ENCODE data around the gene RAPGEF4.

The RAPGEF4 gene

GRCh38 chr2:172937884-172938712 is 202.5 kb downstream of the RAPGEF4 start:
- DNase-seq (ENCODE audit: low spot score) = no peak

- no peak for DNase-seq (ENCODE audit: low spot score)
Measured at GRCh38 chr2:172938713-172939375, 203.2 kb downstream of the RAPGEF4 start.

DNA sequence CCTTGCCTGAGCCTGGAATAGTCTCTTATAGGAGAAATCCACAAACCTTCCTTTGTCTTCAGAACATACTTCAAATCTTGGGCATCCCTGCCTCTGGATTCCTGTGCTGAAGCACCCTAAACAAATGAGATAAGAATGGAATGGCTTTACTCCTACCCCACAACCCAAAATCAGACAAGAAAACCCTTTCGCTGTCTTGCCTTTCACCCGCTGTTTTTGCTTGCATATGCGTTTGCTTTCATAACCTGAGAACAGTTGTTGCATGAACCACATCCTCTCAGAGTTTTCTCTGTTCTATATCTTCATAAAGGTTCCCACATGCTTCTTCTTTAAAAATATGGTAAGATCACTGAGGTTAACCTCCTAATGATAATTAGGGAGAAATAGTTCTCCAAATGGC is 207.9 kb downstream of the RAPGEF4 start:
- no peak for DNase-seq (ENCODE audit: low spot score)

GRCh38 chr2:172944022-172944793 is 208.6 kb downstream of the RAPGEF4 start:
- DNase-seq (ENCODE audit: low spot score) = no peak

DNA sequence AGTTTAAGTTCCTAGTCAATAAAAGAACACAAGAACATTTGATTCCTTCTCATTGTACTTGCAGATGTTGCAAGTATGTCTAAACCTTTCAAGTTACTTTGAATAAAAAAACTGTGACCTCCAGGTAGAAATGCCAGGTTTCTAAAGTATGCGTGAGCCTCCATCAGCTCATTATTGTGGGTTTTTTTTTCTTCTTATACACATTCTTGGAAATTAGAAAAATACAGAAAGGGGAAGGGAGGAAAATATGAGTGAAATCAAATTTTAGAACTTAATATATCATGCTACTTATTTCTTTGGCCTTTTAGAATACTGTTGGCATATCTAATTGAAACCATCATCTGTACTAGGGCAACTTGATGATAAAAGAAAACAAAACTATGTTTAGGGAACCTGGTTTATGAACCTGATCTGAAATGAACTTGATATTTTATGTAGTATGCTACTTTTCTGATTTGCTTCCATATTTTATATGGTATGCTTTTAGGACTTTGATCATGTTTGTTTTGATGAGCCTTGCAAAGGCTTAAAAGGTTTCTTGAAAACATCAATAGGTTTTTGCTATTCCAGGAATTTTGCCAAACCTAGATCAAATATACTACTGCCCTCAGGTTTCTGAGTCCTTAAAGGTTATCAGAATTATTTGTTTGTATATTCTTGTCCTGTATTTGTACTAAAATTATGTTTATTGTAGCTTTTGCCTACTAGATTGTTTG is 209.3 kb downstream of the RAPGEF4 start:
- no peak for DNase-seq (ENCODE audit: low spot score)

DNA sequence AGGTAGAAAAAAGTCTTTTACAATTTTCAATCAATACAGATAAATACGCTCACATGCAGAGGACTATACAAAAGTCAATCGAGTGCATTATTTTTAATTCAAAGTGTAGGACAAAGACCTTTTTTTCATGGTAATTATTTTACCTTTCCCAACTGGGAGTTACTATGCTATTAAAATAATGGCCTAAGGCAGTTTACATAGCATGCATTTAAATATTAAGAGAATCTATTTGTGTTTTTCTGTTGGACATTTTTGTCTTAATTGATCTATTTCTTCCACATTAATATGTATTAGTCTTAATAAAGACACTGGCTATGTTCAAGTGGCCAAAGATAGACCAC is 209.8 kb downstream of the RAPGEF4 start:
- DNase-seq (ENCODE audit: low spot score) = no peak

GRCh38 chr2:172947461-172948153 is 212.0 kb downstream of the RAPGEF4 start:
- DNase-seq (ENCODE audit: low spot score) = no peak

DNA sequence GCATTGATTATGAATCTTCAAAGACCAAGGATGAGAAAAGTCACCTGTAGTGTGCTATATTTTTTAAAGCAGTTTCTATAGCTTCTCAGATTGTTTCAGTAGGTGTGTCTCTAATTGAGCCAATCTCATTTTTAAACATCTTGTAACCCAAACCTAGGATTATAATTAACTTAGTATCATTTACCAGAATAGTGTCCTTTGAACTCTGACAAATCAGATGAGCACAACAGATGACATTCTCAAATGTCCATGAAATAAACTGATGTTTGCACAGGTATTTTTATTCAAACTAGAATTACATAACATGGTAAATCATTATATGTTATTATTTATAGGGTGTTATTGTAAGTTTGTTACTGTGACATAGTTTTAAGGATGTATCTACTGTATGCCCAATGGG is 213.9 kb downstream of the RAPGEF4 start:
- DNase-seq (ENCODE audit: low spot score) = no peak

DNA sequence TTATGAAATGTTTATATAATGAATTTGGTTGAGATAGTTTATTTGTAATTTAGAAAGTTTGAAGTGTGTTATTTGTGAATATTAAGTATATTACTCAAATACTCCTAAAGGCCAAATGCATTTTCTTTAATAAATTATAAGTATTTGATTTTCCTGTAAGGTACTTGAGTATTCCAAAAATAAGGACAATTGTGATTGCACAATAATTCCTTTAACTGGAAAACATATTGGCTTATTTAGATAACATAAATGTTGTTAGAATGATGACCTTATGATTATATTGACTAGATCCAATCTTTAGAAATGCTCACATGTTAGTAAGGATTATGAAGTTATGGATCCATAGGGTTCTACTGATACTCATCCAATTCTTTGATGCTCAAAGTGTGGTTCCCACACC is 214.9 kb downstream of the RAPGEF4 start:
- DNase-seq (ENCODE audit: low spot score) = no peak

DNA sequence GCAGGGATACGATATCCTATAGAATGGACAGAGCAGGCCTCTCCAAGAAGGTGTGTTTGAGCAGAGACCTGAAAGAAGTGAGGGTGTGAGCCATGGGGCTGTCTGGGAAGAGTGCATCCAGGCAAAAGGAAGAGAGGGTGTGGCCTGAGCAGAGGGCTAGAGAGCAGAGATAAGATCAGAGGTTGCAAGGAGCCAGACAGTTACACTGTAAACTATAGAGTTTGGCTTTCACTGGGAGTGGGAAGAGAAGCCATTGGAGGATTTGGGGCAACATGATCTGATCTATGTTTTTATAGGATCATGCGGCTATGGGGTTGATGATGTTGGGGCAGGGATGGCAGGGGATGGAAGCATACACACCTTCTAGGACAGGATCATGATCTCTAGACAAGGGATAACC is 215.9 kb downstream of the RAPGEF4 start:
- no peak for DNase-seq (ENCODE audit: low spot score)

GRCh38 chr2:172953411-172953810 is 217.8 kb downstream of the RAPGEF4 start:
- DNase-seq (ENCODE audit: low spot score) = no peak

DNA sequence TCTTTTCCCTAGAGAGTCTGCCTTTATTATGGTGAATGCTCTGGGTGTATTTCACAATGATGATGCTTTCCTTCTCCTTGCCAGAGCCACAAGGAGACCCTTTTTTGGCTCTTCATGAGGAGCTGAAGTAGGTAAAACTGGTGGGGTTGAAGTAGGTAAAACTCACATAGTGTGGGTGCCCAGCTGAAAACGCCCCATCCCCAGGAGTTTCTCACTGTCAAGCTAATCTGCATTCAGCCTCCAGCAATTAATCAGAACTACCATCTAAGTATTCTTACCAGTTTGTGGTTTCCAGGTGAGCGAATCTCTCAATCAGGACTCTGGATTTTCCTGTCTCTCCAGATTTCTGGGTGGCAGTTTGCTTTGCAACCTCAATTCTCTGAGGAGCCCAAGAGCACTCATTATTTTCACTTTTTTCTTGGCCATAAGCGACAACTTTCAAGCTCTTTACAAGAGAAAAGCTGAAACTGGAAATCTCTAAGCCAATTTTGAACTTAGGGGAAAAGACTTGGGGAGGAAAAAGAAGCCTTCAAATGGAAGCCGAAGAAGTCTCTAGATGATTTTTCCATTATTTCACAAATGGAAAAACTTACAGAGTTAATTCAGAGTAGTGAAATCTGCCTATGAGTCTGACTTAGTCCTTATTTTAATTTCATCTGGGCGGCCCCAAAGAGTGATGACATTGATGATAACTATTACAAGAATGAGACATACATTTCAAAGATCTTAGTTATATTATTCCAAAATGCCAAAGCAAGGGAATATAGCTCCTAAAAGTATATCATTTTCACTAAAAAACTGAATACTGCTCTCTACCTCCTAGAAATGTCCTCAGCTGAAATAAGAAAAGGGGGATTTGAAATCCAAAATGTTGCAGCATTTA is 218.6 kb downstream of the RAPGEF4 start:
- no peak for DNase-seq (ENCODE audit: low spot score)

DNA sequence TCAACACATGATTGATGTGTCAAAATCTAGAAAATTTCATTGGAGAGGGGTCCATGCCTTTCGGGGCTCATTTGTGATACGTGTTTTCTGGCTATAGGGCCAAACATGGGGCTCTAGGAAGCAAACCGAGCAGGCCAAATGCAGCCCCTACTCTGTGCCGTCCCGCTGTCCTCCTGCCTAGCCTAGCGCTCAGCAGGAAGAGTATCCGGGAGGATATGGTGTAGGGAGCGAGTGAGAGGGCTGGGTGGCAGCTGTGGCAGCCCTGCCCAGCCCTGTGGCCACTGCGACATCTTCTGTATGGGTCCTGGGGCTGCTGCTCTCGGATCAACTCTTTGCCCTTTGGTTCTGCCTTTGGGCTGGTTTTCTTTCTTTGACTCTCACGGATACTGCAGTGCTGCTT is 219.9 kb downstream of the RAPGEF4 start:
- no peak for DNase-seq (ENCODE audit: low spot score)

DNA sequence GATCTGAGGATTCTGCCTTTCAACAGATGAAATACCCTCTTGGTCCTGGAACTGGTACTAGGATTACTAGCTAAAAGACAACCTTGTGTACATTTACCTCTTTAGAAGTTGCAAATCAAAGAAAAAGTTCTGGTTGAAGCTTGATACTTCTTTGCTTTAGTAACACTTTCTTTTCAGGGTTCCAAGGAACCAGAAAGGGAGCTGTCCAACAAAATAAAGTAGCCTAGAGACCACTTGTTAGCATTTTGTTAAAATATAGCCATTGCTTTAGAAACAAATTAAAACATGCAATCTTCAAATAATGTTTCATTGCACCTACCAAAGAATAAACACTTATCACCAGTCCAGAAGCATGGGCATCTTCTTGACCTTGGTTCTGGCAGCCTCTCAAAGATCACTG is 222.1 kb downstream of the RAPGEF4 start:
- no peak for DNase-seq (ENCODE audit: low spot score)

GRCh38 chr2:172962082-172962481 is 226.4 kb downstream of the RAPGEF4 start:
- DNase-seq (ENCODE audit: low spot score) = no peak

DNA sequence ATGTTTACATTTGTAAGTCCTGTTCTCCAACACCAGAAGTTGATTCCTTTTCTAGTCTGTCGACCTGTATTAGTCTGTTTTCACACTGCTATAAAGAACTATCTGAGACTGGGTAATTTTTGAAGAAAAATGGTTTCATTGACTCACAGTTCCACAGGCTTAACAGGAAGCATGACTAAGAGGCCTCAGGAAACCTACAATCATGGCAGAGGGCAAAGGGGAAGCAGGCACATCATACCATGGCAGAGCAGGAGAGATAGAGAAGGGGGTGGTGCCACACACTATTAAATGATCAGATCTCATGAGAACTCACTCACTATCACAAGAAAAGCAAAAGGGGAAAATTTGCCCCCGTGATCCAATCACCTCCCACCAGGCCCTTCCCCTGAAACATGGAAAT is 227.2 kb downstream of the RAPGEF4 start:
- DNase-seq (ENCODE audit: low spot score) = no peak

DNA sequence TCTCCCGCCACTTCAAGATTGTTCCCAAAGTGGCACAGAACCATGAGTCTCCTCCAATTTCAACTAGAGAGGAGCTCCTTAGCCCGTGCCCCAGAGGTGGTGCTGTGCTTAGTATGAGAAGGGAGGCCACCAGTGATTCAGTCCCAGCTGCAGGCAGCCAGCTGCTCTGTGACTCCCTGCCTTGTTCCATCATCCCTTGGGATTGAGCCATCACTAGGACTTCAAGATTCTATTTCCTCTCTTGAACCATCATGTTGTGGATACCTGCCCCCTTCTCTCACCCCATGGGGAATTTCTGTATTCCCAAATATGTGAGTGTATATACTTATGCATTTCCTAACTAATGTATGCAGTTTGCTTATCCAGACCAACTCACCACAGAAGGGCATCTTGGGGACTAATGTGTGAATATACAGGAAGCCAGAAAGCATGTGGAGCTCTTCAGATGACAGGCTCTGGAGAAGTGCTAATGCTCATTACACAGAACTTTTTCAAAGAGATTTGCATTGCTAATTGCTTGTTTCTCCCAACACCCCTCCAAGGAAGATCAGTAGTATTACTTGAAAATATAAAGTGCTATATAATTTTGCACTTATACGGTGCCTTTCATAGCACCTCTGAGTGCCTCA is 229.0 kb downstream of the RAPGEF4 start:
- peak; percentile 19 for DNase-seq (ENCODE audit: low spot score)

- no peak for DNase-seq (ENCODE audit: low spot score)
Measured at GRCh38 chr2:172965433-172966212, 230.0 kb downstream of the RAPGEF4 start.
